Endothelial cell of umbilical vein (primary cell): ENCODE data around the gene GYG1. TPM values are rescaled to one million over a fixed set of nuclear protein-coding genes. Genes with fewer than 3 reads are reported as not detected.

Experiments
- BruUV-seq: library from RNA; stranded (reverse); fragments of 400-500 nt; replicated peaks from 2 replicates; lab custom pipeline; 2021; lab: Mats Ljungman, UMichigan
- CTCF ChIA-PET: fragments of 300-600, 350-600 bp; sonication (Branson Sonifier 250); formaldehyde crosslinking; loops from one replicate; lab custom pipeline; 2021; ENCODE audit warnings: antibody characterized with exemption, inconsistent platforms; lab: Charles Lee
- POLR2A ChIA-PET: fragments of 300-600, 350-600 bp; sonication (Branson Sonifier 250); formaldehyde crosslinking; loops from one replicate; lab custom pipeline; 2021; ENCODE audit warnings: antibody characterized with exemption, inconsistent platforms; lab: Charles Lee
- DNase-seq: peaks from one replicate; pipeline ENCODE4 v3.0.0-alpha.2; 2011; ENCODE audit warnings: low read depth, low spot score
- FAIRE-seq: peaks from 2 replicates; lab custom pipeline; 2011; peaks lifted over from hg19 to GRCh38; lab: Jason Lieb, UNC
- H2AFZ ChIP-seq: 2 replicates; pipeline ENCODE4 v1.6.0; 2012; ENCODE audit warnings: low read depth, low read length, control low read depth, inconsistent platforms
- H3K27ac ChIP-seq: 2 replicates; pipeline ENCODE4 v1.5.1; 2011; ENCODE audit warnings: low read depth, mild to moderate bottlenecking, control low read depth, low read length, moderate library complexity; ENCODE audit not compliant: insufficient read depth
- H3K27me3 ChIP-seq, 2 experiments: 2 replicates each; pipeline versions ENCODE4 v1.6.0 to v1.6.1; 2011; ENCODE audit warnings: low read length in 2 of 2, mixed read lengths in 1 of 2; ENCODE audit not compliant: control insufficient read depth in 2 of 2, insufficient read depth in 2 of 2
- H3K36me3 ChIP-seq, 2 experiments: 2 replicates in 1 of 2; 3 replicates in 1 of 2; pipeline ENCODE4 v1.5.1; 2011; ENCODE audit warnings: low read length in 2 of 2, mild to moderate bottlenecking in 1 of 2, moderate library complexity in 1 of 2; ENCODE audit not compliant: control insufficient read depth in 2 of 2, insufficient read depth in 2 of 2; ENCODE audit errors: extremely low read depth in 1 of 2
- H3K4me1 ChIP-seq: 3 replicates; pipeline ENCODE4 v1.5.1; 2011; ENCODE audit warnings: mild to moderate bottlenecking, low read length; ENCODE audit not compliant: control insufficient read depth, insufficient read depth; ENCODE audit errors: extremely low read depth
- H3K4me2 ChIP-seq: 2 replicates; pipeline ENCODE4 v1.6.1; 2011; ENCODE audit warnings: low read length, control low read depth, mixed read lengths; ENCODE audit not compliant: insufficient read depth
- H3K4me3 ChIP-seq, 3 experiments: fragments of 200-600 bp in 1 of 3; sonication (generic), shearing (Covaris generic) in 1 of 3; replicated peaks in 1 of 3; 2 replicates each; pipeline ENCODE4 v1.5.1; 2011 to 2016; ENCODE audit warnings: control low read depth in 3 of 3, low read length in 3 of 3, mild to moderate bottlenecking in 2 of 3, inconsistent platforms in 1 of 3, low read depth in 1 of 3, moderate library complexity in 1 of 3; ENCODE audit not compliant: insufficient read depth in 1 of 3
- H3K79me2 ChIP-seq: 2 replicates; pipeline ENCODE4 v1.6.0; 2012; ENCODE audit warnings: low read length, inconsistent platforms; ENCODE audit not compliant: control insufficient read depth, insufficient read depth
- H3K9ac ChIP-seq: replicated peaks from 2 replicates; pipeline ENCODE3; 2011; ENCODE audit warnings: low read length, control low read depth; ENCODE audit not compliant: insufficient read depth; ENCODE audit errors: extremely low read depth
- H3K9me1 ChIP-seq: replicated peaks from 3 replicates; pipeline ENCODE4 v1.6.0; 2011; ENCODE audit warnings: mild to moderate bottlenecking, low read length; ENCODE audit not compliant: control insufficient read depth, insufficient read depth; ENCODE audit errors: extremely low read depth
- H3K9me3 ChIP-seq: replicated peaks from 2 replicates; pipeline ENCODE4 v1.5.1; 2012; ENCODE audit warnings: low read length, inconsistent platforms; ENCODE audit not compliant: control insufficient read depth, insufficient read depth
- H4K20me1 ChIP-seq: replicated peaks from 2 replicates; pipeline ENCODE3; 2011; ENCODE audit warnings: mild to moderate bottlenecking, low read length; ENCODE audit not compliant: control insufficient read depth, insufficient read depth; ENCODE audit errors: extremely low read depth
- EZH2 ChIP-seq: IDR thresholded peaks from 2 replicates; pipeline ENCODE4 v1.6.1; 2012; ENCODE audit warnings: borderline replicate concordance, low read depth, mild to moderate bottlenecking, moderate library complexity, low read length, inconsistent platforms; ENCODE audit not compliant: severe bottlenecking
- FOS ChIP-seq: IDR thresholded peaks from 2 replicates; pipeline ENCODE4 v1.6.1; 2011; ENCODE audit warnings: mild to moderate bottlenecking, low read length, moderate library complexity, borderline replicate concordance; ENCODE audit not compliant: insufficient read depth
- GATA2 ChIP-seq: IDR thresholded peaks from 2 replicates; pipeline ENCODE4 v1.7.0; 2011; ENCODE audit warnings: low read depth, mild to moderate bottlenecking, moderate library complexity, mixed read lengths, low read length; ENCODE audit not compliant: insufficient read length, insufficient read depth
- JUN ChIP-seq: IDR thresholded peaks from 2 replicates; pipeline ENCODE4 v1.6.1; 2011; ENCODE audit warnings: borderline replicate concordance, low read depth; ENCODE audit not compliant: insufficient read length, insufficient read depth
- MYC ChIP-seq: IDR thresholded peaks from one replicate; pipeline ENCODE4 v1.6.1; 2011; ENCODE audit warnings: mild to moderate bottlenecking, low read depth, low read length
- POLR2A ChIP-seq: IDR thresholded peaks from 2 replicates; pipeline ENCODE4 v1.6.1; 2012; ENCODE audit warnings: low read depth, mild to moderate bottlenecking, control low read depth, low read length
- POLR2AphosphoS5 ChIP-seq: IDR thresholded peaks from 2 replicates; pipeline ENCODE4 v1.6.1; 2012; ENCODE audit warnings: low read depth, mild to moderate bottlenecking, control low read depth, low read length, moderate library complexity; ENCODE audit not compliant: insufficient read depth
- dilution Hi-C: fragments of 300-500 bp; cut with MboI; formaldehyde crosslinking; loops from one replicate; pipeline ENCODE4 v1.15.0; 2019; ENCODE audit warnings: low sequenced_read_pairs; ENCODE audit not compliant: extremely low pct_ligation_motif_present
- intact Hi-C: fragments of 100-400 bp; cut with micrococcal nuclease; formaldehyde crosslinking; loops from one replicate; pipeline ENCODE4 v1.10.0; 2022
- polyA plus RNA-seq, 4 experiments: library from polyadenylated mRNA; depleted of rRNA in 3 of 4; stranded (reverse) in 3 of 4; unstranded in 1 of 4; fragments of >200 nt; gene quantifications; 2 replicates each; pipeline versions ENCODE4 v1.2.1 to v1.2.3, GENCODE V29; 2011 to 2012; ENCODE audit warnings: missing spikeins in 1 of 4
- total RNA-seq: library from RNA; stranded (reverse); gene quantifications from 2 replicates; pipeline ENCODE4 v1.2.3, GENCODE V29; 2021
- TF ChIP-seq, protein P1 (sequence below), 2 donors: IDR thresholded peaks; 1 replicate in 1 of 2; 2 replicates in 1 of 2; pipeline ENCODE4 v1.5.1; 2011; ENCODE audit warnings: low read length in 2 of 2, mild to moderate bottlenecking in 2 of 2, moderate library complexity in 2 of 2, control low read depth in 1 of 2, inconsistent platforms in 1 of 2, low read depth in 1 of 2; ENCODE audit not compliant: insufficient read depth in 1 of 2; ENCODE audit errors: extremely low read depth in 1 of 2
- TF ChIP-seq, protein P2 (sequence below): IDR thresholded peaks from 2 replicates; pipeline ENCODE4 v1.6.1; 2011; ENCODE audit not compliant: insufficient read depth, insufficient read length

GYG1 gene
- total and polyA plus RNA-seq, 2 donors (not counting 3 experiments of a cell fraction or from before 2014, with no cell fraction given): 24.7 to 58.5 TPM

DNA sequence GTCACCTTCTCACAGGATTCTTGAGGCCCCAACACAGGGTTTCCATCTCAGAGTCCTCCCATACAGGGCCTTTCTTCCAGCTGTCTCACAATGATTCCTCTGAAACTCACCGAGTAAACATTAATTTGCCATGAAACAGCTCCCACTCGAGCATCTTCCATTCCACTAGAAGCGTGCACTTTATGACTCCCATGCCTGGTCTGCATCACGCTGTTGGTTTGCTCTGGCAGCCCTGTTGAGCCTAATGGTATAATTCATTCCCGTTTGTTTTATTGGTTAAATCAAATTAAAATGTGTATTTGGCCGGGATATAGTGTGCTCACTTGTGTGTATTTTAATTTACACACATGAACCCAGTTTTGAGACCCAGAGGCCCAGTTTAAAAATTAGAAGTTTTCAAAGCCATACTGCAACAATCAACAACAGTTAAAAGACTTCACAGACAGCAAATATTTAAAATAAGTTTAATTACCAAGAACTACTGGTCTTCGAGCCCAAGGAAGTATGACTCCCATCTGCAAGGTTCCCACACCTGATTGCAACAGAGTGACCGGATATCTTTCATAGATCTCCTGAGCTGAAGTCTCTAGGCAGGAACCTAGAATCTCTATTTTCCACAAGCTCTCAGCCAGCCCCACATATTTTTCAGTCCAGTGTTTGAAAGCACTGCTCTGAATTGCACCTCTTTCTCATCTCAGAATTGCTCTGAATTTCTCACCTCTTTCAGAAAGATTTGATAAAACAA lies 42.3 kb upstream of the GYG1 start:
- dilution Hi-C loops: no loop called here
- Histone ChIP-seq H4K20me1 (no peaks in the 10 kb centered on the region), H3K4me3 (no peak overlapping the region), H3K4me1 (no peaks in the 10 kb centered on the region), H3K27ac (no peak overlapping the region), H3K27me3 (no peaks in the 10 kb centered on the region), H3K9me1 (no peaks in the 10 kb centered on the region), H3K9ac (no peak overlapping the region), H3K79me2 (no peaks in the 10 kb centered on the region), H3K36me3 (no peaks in the 10 kb centered on the region), H3K4me2 (no peak overlapping the region), H3K9me3 (no peaks in the 10 kb centered on the region), H2AFZ (no peak overlapping the region)
- CTCF ChIA-PET: interaction anchor here (1.1 to 1.7 kb wide), 2 partner anchors 86 to 568 kb away, joined by 3 to 11 read pairs; no protein-coding TSS in a partner anchor
- BruUV-seq: no TSS peak
- DNase-seq: no peak
- TF ChIP-seq GATA2 (no peak), EZH2 (no peak), MYC (no peak), POLR2A (no peak), FOS (no peak), JUN (no peak), POLR2AphosphoS5 (no peak)
- TF ChIP-seq, protein P1, sequence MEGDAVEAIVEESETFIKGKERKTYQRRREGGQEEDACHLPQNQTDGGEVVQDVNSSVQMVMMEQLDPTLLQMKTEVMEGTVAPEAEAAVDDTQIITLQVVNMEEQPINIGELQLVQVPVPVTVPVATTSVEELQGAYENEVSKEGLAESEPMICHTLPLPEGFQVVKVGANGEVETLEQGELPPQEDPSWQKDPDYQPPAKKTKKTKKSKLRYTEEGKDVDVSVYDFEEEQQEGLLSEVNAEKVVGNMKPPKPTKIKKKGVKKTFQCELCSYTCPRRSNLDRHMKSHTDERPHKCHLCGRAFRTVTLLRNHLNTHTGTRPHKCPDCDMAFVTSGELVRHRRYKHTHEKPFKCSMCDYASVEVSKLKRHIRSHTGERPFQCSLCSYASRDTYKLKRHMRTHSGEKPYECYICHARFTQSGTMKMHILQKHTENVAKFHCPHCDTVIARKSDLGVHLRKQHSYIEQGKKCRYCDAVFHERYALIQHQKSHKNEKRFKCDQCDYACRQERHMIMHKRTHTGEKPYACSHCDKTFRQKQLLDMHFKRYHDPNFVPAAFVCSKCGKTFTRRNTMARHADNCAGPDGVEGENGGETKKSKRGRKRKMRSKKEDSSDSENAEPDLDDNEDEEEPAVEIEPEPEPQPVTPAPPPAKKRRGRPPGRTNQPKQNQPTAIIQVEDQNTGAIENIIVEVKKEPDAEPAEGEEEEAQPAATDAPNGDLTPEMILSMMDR (IDR thresholded peaks at IDR 0.05; ENCODE audit: extremely low read depth in 1 of 2, insufficient read depth in 1 of 2, low read depth in 1 of 2, low read length in 2 of 2): no peak
- TF ChIP-seq, protein P2, sequence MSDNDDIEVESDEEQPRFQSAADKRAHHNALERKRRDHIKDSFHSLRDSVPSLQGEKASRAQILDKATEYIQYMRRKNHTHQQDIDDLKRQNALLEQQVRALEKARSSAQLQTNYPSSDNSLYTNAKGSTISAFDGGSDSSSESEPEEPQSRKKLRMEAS: no peak
- POLR2A ChIA-PET: no interaction called here
- intact Hi-C loops: loop anchor here (5.0 to 10.0 kb wide), 2 partner anchors 434 to 872 kb away; no protein-coding TSS in a partner anchor
- no peak for FAIRE-seq
